ENCODE data around the gene SHMT2. TPM values are rescaled to one million over a fixed set of nuclear protein-coding genes. Genes with fewer than 3 reads are reported as not detected.

The SHMT2 gene
- total and polyA plus RNA-seq, 2 experiments from 2014 or later: 59.9 to 110 TPM

DNA sequence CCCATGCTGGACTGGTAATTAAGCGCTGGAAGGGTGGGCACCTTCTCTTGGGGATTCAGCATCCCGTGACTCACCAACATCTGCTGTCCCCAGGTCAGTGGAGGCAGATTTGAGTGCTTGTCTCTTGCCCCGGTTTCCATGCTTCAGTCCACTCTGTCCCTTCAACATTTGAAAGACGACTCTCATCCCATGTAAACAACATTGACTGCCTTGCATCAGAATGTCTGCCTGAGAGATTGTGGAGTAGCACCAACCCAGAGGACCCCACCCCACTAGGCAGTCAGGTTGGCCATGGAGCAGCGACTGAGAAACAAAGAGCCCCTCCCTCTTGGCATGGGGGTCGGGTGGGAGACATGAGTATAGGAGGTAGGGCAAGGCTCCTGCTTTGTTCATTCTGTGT lies 26.4 kb downstream of the SHMT2 start:
- Histone ChIP-seq H3K27me3 (no peaks in the 10 kb centered on the region), H3K4me1 (ENCODE audit: low read depth) (peaks cover 6% of the 10 kb centered on the region), H3K9me3 (ENCODE audit: low read depth) (no peaks in the 10 kb centered on the region), H3K4me3 (no peak overlapping the region), H3K27ac (no peak overlapping the region), H3K36me3 (peaks cover 19% of the 10 kb centered on the region)
- TF ChIP-seq, protein P1, sequence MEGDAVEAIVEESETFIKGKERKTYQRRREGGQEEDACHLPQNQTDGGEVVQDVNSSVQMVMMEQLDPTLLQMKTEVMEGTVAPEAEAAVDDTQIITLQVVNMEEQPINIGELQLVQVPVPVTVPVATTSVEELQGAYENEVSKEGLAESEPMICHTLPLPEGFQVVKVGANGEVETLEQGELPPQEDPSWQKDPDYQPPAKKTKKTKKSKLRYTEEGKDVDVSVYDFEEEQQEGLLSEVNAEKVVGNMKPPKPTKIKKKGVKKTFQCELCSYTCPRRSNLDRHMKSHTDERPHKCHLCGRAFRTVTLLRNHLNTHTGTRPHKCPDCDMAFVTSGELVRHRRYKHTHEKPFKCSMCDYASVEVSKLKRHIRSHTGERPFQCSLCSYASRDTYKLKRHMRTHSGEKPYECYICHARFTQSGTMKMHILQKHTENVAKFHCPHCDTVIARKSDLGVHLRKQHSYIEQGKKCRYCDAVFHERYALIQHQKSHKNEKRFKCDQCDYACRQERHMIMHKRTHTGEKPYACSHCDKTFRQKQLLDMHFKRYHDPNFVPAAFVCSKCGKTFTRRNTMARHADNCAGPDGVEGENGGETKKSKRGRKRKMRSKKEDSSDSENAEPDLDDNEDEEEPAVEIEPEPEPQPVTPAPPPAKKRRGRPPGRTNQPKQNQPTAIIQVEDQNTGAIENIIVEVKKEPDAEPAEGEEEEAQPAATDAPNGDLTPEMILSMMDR (IDR thresholded peaks at IDR 0.05; ENCODE audit: low read depth, low read length): no peak
- DNase-seq (ENCODE audit: low read depth in 1 of 2, low spot score in 1 of 2): no peak

DNA sequence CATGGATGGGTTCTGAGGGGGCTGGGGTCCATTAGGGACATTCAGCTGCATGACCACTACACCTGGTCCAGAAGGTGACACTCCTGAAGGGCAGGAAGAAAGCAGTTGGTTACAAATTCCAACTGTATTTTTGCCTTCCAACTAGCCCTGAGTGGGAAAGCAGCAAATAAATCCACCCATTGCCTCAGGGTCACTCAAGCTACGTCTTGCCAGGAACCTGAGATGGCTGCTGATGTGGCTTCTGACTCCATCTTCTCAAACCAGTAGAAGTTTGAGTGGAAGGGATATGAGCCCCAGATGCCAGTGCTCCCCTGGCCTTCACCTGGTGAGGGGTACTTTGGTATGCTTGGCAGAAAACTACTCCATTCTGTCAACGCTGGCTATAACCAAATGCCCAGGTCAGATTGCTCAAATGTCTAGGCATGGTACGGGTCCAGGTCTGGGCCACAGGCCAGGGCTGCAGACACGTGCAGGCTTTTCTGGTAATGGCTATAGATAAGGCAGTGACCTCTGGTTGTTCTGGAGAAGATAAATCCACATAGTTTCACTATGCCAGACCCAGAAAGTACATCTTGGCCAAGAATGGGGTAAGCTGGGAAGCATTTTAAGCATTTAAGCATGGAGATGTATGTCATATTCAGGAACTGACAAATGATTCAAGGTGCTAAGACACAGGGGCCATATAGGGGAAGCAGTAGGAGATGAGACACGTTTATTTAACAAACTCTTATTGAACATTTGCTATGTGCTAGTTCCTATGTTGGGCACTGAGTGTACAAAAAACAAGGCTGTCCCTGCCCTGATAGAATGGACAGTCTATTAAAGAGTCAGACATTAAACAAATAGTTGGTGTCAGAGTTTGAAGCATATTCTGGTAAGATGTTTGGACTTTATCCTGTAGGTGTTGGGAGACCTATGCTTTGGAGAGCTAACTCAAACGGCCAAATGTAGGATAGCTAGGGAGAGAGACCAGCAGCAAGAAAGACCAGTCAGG lies 29.8 kb downstream of the SHMT2 start:
- no peak overlapping the region for H3K4me3 ChIP-seq
- H3K9me3 ChIP-seq (ENCODE audit: low read depth): no peaks in the 10 kb centered on the region
- TF ChIP-seq, protein P1 (IDR thresholded peaks at IDR 0.05; ENCODE audit: low read depth, low read length): no peak
- H3K27ac ChIP-seq: no peak overlapping the region
- H3K27me3 ChIP-seq: no peaks in the 10 kb centered on the region
- peak in 1 of 2 donors; percentile 84 for DNase-seq (ENCODE audit: low read depth in 1 of 2, low spot score in 1 of 2)
- peaks cover 19% of the 10 kb centered on the region for H3K36me3 ChIP-seq
- H3K4me1 ChIP-seq (ENCODE audit: low read depth): no peaks in the 10 kb centered on the region

DNA sequence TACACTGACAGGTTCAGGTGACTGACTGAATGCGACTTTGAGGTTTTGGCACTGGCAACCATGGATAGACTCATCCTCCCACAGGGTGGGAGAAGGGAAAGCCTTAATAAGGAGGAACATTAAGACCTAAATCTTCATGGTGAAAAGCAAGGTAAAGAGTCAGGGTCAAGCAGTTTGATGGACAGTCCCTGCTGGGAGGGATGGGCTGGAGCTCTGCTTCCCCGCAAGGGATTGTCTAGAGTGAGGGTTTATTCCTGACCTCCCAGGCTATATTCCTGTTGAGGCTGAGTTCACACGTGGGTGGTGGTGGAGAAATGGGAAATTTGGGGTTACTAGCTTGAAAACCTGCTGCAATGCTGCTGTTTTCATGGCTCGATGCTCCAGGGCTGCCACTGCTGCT lies 30.9 kb downstream of the SHMT2 start:
- Histone ChIP-seq H3K9me3 (ENCODE audit: low read depth) (no peaks in the 10 kb centered on the region), H3K4me1 (ENCODE audit: low read depth) (no peaks in the 10 kb centered on the region)

DNA sequence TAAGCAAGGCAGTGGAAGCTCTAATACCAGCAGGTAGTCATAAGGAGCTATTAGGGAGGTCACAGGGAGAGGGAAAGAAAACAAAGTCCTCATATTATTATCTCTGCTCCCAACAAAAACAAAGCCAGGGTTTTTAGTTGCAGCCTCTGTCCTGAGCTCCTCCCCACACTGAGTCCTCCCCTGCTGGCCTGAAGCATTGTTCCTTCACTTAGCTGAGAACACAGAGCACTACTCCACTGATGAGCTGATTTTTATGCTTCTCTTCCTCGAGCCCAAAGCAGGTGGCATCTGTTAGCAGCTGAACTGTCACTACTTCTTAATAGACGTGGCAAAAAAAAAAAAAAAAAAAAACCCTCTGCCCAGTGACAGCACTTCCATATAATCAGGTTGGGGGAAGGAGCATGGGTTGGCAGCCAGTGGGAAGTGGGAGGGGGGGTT lies 31.9 kb downstream of the SHMT2 start:
- TF ChIP-seq, protein P1 (IDR thresholded peaks at IDR 0.05; ENCODE audit: low read depth, low read length): no peak
- DNase-seq (ENCODE audit: low read depth in 1 of 2, low spot score in 1 of 2): no peak

More for the DNA sequence above, 30.9 kb downstream of the SHMT2 start:
- Histone ChIP-seq H3K4me3 (no peak overlapping the region), H3K27me3 (no peaks in the 10 kb centered on the region), H3K36me3 (peaks cover 24% of the 10 kb centered on the region), H3K27ac (no peak overlapping the region)
- no peak for DNase-seq (ENCODE audit: low read depth in 1 of 2, low spot score in 1 of 2)
- TF ChIP-seq, protein P1 (IDR thresholded peaks at IDR 0.05; ENCODE audit: low read depth, low read length): no peak

DNA sequence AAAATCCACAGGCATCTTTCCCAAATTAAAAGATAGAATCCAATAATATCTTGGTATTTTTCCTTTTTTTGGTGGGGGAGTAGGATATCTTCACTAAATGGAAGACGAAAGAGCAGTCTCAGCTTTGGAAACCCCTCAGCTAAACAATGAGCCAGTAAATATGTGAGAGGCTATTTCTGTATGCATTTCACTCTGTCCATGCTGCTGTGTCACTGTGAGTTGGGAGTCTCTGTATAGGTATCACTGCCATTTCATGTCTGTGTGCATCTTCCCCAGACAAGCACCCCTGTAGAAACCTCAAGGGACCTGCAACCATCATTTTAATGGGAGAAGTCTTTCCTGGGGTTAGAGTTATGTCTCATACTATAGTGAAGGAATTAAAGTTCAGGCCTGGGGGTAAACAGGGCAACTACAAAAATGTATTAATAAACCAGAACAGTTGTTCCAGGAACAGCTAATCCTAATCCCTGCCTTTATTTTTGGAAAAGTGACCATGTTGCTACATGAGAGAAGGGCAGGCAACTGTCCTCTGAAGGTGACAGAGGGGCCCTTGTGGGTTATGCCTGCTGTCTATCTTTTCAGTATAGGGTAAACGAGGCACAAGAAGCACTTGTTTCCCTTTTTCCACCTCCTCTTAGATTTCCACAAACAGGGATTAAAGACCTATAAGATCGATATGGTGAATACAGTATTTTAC lies 32.8 kb downstream of the SHMT2 start:
- no peaks in the 10 kb centered on the region for H3K27me3 ChIP-seq
- peaks cover 26% of the 10 kb centered on the region for H3K36me3 ChIP-seq
- TF ChIP-seq, protein P1 (IDR thresholded peaks at IDR 0.05; ENCODE audit: low read depth, low read length): no peak
- no peaks in the 10 kb centered on the region for H3K4me1 ChIP-seq (ENCODE audit: low read depth)
- H3K9me3 ChIP-seq (ENCODE audit: low read depth): no peaks in the 10 kb centered on the region
- DNase-seq (ENCODE audit: low read depth in 1 of 2, low spot score in 1 of 2): no peak
- no peak overlapping the region for H3K27ac ChIP-seq
- no peak overlapping the region for H3K4me3 ChIP-seq

More for the DNA sequence above, 31.9 kb downstream of the SHMT2 start:
- Histone ChIP-seq H3K9me3 (ENCODE audit: low read depth) (no peaks in the 10 kb centered on the region), H3K4me3 (no peak overlapping the region), H3K27me3 (no peaks in the 10 kb centered on the region), H3K36me3 (peaks cover 27% of the 10 kb centered on the region), H3K4me1 (ENCODE audit: low read depth) (no peaks in the 10 kb centered on the region), H3K27ac (no peak overlapping the region)

Data from cardiac muscle cell (in vitro differentiated cells and primary cell).